HG02852 (cell line): Measurements from ENCODE around the gene FAM83B.
A peak's percentile ranks its signal among the peaks of the same experiment; 100 is the strongest.
"Not testable (repeated sequence)": the region's sequence is repeated elsewhere in the genome, so short reads cannot be mapped to it uniquely, and the experiment has no call there.

Experiments used
- ATAC-seq: cut with Tn5 transposase; IDR thresholded peaks from one replicate; pipeline ENCODE4 v1.9.1; 2021; ENCODE audit warnings: mild to moderate bottlenecking, moderate library complexity; ENCODE audit not compliant: unreplicated experiment

FAM83B gene

DNA sequence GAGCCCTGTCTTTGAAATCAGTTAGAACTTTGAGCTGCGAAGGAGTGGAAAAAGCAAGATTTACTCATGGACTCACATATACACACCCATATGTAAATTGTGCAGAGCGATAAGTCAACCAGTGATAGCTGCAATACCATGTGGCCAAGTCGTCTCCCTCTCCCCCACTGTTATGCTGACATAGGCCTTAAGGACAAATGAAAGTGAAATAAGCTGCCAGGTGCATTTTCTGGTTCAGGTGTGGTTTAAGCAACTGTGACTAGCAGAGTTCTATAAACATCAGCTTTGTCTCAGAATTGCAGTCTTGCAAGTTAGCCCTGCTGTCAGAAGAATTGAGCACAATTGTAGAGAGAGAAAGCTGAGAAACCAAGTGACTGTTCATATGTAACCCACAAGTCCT lies 9.6 kb downstream of the FAM83B start:
- ATAC-seq, result no peak

- no peak for ATAC-seq
Observed at GRCh38 chr6:54860132-54860531, 13.6 kb downstream of the FAM83B start.

DNA sequence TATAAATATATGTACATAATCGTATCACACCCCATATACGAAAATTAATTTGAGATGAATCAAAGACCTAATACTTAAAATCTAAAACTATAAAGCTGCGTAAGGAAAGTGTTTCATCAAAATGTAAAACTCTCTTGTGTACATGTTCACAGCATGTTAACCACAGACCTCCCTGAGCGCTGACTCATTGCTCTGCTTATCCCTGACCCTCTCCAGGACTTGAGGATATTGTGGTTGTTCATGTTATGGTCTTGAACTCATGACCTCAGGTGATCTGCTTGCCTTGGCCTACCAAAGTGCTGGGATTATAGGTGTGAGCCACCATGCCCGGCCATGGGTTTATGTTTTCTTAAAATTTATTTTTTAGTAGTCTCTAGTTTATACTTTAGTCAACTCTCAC lies 14.2 kb downstream of the FAM83B start:
- no peak for ATAC-seq

DNA sequence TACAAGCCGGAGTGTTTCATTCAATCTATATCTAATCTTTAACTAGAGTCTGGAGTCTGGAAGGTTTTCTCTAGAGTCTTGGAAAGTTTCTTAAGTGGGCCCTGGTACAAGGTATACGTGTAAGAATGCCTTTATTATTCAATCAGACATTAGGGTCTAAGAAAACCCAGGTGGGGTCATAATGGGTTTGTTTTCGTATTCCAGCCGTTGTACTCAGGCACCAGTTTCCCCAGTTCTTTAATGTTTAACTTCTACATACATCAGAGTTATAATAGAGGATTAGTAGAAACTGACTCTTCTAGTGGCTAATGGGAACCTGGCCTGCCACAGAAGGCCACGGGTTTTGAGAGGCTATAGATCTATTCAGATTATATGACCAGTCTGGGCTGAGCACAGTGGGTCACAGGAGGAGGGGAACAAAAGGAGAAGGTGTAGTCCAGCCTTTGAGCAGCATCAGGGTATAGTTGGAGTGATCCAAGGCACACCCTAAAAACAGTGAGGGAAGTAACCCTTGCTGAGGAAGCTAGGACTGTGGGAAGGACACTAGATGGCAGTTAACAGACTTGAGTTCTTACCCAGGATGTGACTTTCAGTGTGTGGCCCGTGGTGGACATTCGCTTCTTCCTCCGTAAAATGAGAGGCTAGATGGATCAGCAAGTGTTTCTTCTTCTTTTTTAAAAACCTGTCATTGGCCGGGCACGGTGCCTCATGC lies 15.5 kb downstream of the FAM83B start:
- ATAC-seq, result no peak

GRCh38 chr6:54864272-54864671 lies 17.7 kb downstream of the FAM83B start:
- no peak for ATAC-seq

DNA sequence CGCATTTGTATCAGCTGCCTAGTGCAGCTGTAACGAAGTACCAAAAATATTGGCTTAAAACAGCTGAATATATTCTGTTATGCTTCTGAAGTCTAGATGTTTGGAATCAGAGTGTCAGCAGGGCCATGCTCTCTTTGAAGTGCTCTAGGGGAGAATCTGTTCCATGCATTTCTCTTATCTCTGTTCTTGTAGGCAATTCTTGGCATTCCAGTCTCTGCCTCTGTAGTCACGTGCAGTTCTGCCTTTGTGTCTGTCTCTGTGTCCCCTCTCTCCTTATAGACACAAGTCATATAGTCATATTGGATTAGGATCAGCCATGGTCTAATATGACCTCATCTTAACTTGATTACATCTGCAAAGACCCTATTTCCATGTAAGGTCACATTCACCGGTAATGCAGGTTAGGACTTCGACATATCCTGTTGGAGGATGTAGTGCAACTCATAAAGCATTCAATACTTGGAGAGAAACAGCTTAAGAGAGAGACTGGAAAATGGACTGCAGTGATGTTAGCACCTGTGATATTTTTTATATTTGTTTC lies 18.6 kb downstream of the FAM83B start:
- ATAC-seq, result no peak

GRCh38 chr6:54868556-54868955 lies 22.0 kb downstream of the FAM83B start:
- no peak for ATAC-seq

DNA sequence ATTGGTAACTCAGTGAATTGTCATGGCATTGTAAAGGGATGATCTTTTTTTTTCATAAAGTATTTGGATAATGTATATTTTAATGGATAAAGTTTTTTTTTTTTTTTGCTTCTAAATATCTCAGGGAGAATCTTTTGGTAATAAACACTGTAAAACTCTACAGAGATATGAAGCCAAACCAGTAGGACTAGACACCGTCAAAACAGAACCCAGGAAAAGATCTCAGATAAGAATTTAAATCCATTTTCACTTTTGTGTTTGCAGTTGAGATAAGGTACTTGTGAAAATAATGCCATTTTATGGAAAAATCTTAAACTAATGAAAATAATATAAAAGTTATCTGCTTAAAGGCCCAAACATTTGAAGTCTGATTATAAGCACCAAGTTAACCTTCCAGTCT lies 27.0 kb downstream of the FAM83B start:
- ATAC-seq, result no peak

GRCh38 chr6:54874349-54875048 lies 27.9 kb downstream of the FAM83B start:
- no peak for ATAC-seq

DNA sequence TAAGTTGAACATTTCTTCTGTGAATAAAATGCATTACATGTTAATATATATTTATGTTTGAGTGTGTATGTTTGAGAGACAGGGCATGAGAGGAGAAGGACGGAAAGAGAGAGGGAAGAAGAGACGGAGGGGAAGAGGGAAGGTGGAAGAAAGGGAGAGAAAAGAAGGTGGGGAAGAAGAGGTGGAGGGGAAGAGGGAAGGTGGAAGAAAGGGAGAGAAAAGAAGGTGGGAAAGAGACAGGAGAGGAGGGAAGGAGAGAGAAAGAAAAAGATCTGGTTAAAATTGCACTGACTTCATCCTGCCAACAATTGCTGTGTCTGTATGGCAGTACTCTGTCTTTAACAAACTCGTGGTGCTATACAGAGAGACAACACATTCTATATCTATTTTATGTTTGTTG lies 29.0 kb downstream of the FAM83B start:
- no peak for ATAC-seq

GRCh38 chr6:54876365-54876764 lies 29.8 kb downstream of the FAM83B start:
- ATAC-seq, result no peak

- ATAC-seq, result no peak
Observed at GRCh38 chr6:54876871-54877270, 30.3 kb downstream of the FAM83B start.

GRCh38 chr6:54877713-54878317 lies 31.2 kb downstream of the FAM83B start:
- ATAC-seq, result peak; percentile 69

DNA sequence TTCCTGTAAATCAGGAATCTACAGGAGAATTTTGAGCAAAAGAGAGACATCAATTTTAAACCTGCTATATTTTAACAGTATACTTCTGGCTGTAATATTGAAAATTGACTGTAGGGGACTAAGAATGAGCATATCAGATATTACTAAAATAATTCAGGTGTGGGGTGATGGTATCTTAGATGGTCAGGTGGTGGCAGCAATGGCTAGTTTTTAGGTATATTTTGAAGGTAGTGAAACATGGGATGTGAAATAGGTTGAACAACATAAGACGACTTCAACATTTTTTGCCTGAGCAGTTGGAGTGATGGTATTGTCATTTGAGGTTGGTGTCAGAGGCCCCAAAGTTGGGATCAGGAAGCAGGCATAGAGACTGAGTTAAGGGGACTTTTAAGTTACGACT lies 32.1 kb downstream of the FAM83B start:
- no peak for ATAC-seq

DNA sequence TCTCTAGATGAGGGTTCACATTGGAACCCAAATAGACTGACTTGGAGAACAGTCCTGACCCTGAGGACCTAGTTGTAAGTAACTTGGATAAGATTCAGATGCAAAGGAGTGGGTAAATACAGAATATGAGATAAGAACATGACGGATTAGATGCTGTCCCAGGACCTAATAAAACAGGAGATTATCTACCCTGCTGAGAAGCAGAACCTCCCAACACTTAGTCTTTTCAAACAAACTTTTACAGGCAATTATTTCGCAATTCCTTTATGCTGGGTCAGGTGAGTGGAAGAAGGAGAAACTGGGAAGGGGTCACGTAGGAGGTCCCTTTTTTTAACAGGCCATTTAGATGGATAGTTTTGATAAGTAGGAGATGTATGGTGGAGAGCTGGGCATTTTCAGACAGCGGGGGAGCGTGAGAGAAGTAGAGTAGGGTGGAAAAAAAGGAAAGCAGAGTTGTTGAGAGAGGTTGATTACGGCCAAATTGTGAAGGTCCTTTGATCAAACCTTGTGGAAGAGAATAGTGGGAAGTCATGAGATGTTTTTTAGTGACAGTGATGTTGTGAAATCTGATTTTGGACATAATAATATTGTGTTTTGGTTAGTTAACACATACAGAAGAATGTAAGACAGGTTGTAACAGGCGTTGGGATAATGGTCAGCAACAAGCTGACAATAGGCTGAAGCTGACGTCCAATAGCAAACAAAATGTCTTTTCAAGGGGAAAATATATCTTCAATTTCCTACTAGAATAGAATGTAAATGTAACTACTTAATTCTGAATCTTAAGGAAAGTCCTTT lies 32.8 kb downstream of the FAM83B start:
- ATAC-seq, result no peak

- no peak for ATAC-seq
Observed at GRCh38 chr6:54881067-54881730, 34.6 kb downstream of the FAM83B start.

- ATAC-seq, result not testable (repeated sequence)
Observed at GRCh38 chr6:54881891-54882290, 35.3 kb downstream of the FAM83B start.

DNA sequence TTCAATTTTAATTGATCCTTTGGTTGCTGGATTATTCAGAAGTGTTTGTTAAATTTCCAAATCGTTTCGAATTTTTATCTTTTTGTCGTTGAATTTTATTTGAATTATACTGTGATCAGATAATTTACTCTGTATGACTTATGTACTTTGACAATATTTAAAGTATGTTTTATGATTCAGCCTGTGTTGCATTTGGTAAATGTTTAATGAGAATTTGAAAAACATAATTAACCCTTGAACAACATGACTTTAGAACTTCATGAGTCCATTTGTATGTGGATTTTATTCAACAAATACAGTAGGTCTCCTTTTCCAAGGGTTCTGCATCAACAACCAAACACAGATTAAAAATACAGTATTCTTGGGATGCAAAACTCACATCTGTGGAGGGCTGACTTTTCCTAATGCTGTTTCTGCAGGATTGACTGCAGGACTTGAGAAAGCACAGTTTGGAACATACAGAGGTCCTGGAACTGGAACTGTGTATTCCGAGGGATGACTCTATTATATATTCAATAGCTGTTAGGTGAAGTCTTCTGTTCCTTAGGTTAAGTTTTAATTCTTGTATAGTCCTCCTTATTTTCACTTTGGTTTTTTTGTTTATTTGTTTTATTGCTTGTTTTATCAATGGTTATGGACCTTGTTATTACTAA lies 40.5 kb downstream of the FAM83B start:
- ATAC-seq, result no peak

GRCh38 chr6:54891536-54891935 lies 45.0 kb downstream of the FAM83B start:
- no peak for ATAC-seq

DNA sequence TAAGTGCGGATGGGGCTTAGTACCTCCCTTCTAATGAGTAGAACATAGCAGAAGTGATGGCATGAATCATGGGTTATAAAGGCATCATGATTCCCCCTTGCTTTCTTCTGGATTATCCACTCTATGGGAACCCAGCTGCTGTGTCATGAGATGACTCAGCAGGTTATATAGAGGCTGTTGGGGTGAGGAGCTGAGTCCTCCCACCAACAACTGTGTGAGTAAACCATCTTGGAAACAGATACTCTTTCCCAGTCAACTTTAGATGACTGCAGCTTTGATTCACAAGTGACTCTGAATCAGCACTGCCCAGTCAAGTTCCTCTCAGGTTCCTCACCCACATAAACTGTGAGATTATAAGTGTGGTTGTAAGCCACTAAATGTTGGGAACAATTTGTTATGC lies 46.3 kb downstream of the FAM83B start:
- no peak for ATAC-seq
